ENCODE measurements around the gene TUBB8. TPM values are rescaled to one million over a fixed set of nuclear protein-coding genes. Genes with fewer than 3 reads are reported as not detected.
A peak's percentile ranks its signal among the peaks of the same experiment; 100 is the strongest.
"Not testable (repeated sequence)": the region's sequence is repeated elsewhere in the genome, so short reads cannot be mapped to it uniquely, and the experiment has no call there.

Gene TUBB8
- total RNA-seq, 1 experiment from 2014 or later = 1.1 TPM

DNA sequence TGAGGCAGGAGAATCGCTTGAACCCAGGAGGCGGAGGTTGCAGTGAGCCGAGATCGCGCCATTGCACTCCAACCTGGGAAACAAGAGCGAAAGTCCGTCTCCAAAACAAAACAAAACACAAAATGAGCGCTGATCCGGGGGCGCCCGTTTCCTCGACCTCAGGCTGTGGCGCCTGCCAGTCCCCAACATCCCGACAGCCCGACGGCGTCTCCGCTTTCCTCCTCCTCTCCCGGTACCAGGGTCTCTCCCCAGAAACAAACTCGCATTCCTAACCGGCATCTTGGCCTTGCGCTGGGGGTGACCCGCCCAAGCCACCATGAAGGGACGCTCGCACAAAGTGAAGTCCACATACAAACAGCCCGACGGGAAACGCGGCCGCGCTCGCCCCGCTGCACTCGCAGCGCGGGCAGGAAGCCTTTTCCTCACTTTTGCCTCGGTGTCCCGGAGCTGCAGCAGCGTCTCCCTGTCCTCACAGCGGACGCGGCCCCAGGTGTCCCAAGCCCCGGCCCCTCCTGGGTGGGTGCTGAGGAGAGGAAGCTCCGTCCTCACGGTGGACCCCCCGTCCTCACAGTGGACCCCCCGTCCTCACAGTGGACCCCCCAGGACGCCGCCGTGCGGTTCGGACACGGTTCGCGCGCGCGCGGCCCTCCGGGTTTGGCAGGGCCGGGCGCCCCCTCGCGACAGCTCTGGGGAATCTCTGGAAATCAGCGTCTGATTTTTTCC lies 24.6 kb upstream of the TUBB8 start:
- DNase-seq (ENCODE audit: low spot score) = peak; percentile 8
- in situ Hi-C loops (cut with HindIII; ENCODE audit: low sequenced_read_pairs) = not testable (repeated sequence)

DNA sequence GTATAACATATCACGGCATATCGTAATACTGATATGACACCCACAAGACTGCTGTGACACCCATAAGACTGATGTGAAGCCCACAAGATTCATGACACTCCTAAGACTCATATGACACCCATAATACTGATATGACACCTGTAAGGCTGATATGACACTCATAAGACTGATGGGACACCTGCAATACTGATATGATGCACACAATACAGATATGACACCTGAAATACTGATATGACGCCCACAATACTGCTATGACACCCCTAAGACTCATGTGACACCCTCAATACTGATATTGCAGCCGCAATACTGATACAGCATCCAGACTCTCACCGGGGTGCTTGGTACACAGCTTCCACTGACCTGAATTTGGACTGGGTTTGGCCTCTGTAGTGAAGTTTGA lies 19.1 kb upstream of the TUBB8 start:
- in situ Hi-C loops (cut with HindIII; ENCODE audit: low sequenced_read_pairs); DNase-seq (ENCODE audit: low spot score): not testable (repeated sequence)

DNA sequence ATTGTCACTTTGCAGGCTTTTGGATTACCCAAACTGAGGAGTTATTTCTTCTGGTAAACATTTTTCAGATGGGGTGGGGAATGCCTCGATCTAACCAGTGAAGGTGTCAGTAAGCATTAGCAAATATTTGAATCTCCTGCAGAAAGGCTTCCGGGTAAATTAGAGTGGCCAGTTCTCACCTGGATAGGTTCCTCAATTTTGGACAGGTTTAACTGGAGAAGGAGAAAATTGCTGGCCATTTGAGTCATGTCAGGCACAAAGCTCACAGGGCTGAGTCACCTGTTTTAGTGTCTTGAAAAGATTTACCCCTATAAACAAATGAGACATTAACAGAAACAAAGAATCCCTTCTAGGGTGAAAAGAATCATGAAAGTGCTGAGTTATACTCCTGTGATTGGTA lies 830 bp upstream of the TUBB8 start:
- DNase-seq (ENCODE audit: low spot score); in situ Hi-C loops (cut with HindIII; ENCODE audit: low sequenced_read_pairs): not testable (repeated sequence)

DNA sequence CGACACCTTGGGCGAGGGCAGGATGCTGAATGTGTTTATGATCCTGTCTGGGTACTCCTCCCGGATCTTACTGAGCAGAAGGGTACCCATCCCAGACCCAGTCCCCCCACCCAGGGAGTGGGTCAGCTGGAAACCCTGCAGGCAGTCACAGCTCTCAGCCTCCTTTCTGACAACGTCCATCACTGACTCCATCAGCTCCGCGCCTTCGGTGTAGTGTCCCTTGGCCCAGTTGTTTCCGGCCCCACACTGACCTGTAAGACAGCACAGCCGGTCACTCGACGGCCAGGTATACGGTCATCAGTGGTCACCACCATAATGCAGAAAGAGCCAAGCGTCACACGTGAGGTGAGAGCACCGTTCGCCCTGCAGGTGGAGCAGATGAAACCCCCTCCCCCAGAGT lies 1.2 kb downstream of the TUBB8 start:
- DNase-seq (ENCODE audit: low spot score); in situ Hi-C loops (cut with HindIII; ENCODE audit: low sequenced_read_pairs): not testable (repeated sequence)

DNA sequence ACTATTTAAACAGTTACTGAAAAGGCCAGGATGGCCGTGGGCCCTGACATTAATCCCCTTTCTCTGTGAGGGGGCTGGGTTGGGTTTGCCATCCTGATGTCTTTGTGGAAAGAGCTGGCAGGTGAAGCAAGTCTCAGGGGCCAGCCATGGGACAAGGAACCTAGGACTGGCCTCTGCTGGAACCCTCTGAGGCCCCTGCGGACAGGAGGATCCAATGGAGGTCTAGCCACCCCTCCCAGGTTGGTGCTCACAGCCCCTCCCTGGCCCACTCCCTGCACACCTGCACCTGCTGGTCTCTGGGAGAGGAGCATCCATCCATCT lies 35.8 kb downstream of the TUBB8 start:
- DNase-seq (ENCODE audit: low spot score); in situ Hi-C loops (cut with HindIII; ENCODE audit: low sequenced_read_pairs): not testable (repeated sequence)

- in situ Hi-C loops (cut with HindIII; ENCODE audit: low sequenced_read_pairs) = not testable (repeated sequence)
Observed at GRCh38 chr10:12444-13314, 36.4 kb downstream of the TUBB8 start.

GRCh38 chr10:11260-11659 lies 37.8 kb downstream of the TUBB8 start:
- in situ Hi-C loops (cut with HindIII; ENCODE audit: low sequenced_read_pairs); DNase-seq (ENCODE audit: low spot score): not testable (repeated sequence)

More at GRCh38 chr10:12444-13314, 36.4 kb downstream of the TUBB8 start:
- DNase-seq (ENCODE audit: low spot score) = not testable (repeated sequence)

GRCh38 chr10:10261-10971 lies 38.7 kb downstream of the TUBB8 start:
- in situ Hi-C loops (cut with HindIII; ENCODE audit: low sequenced_read_pairs); DNase-seq (ENCODE audit: low spot score): not testable (repeated sequence)

Other genes with a start within 250 kb of the TUBB8 start
- gene ZMYND11, start 86.2 kb upstream of the TUBB8 start, total RNA-seq (2014; rRNA removed; shearing (Covaris generic)) = 35.3 and 50.4 TPM in 2 replicates